Fibroblast of the aortic adventitia (primary cell): ENCODE results near the gene FBXO11. TPM values are rescaled to one million over a fixed set of nuclear protein-coding genes. Genes with fewer than 3 reads are reported as not detected.

Experiments used
- DNase-seq: peaks from one replicate; pipeline ENCODE4 v3.0.0-alpha.2; 2010; ENCODE audit warnings: low read depth
- H3K4me3 ChIP-seq: 2 replicates; pipeline ENCODE4 v1.5.1; 2011; ENCODE audit warnings: low read depth, mild to moderate bottlenecking, control low read depth, low read length, moderate library complexity
- CTCF ChIP-seq: IDR thresholded peaks from 2 replicates; pipeline ENCODE4 v1.5.1; 2011; ENCODE audit warnings: mild to moderate bottlenecking, low read length, control low read depth, inconsistent platforms; ENCODE audit not compliant: insufficient read depth
- total RNA-seq: library from RNA; depleted of rRNA; stranded (reverse); fragments of >200 nt; gene quantifications from 2 replicates; pipeline ENCODE4 v1.2.3, GENCODE V29; 2012; ENCODE audit warnings: low replicate concordance

FBXO11 gene
- total RNA-seq, 1 donor, result 50.7 TPM

- no peak overlapping the region for H3K4me3 ChIP-seq
- no peak for DNase-seq
- TF ChIP-seq CTCF, result no peak
These were observed 128.9 kb downstream of the FBXO11 start for GRCh38 chr2:47777277-47777937.

GRCh38 chr2:47774567-47774966, 131.7 kb downstream of the FBXO11 start:
- no peak overlapping the region for H3K4me3 ChIP-seq
- no peak for TF ChIP-seq CTCF
- DNase-seq, result no peak

GRCh38 chr2:47772343-47772742, 134.0 kb downstream of the FBXO11 start:
- DNase-seq, result no peak
- no peak for TF ChIP-seq CTCF
- no peak overlapping the region for H3K4me3 ChIP-seq

GRCh38 chr2:47771211-47771610, 135.1 kb downstream of the FBXO11 start:
- peak; percentile 96 for DNase-seq
- no peak for TF ChIP-seq CTCF
- no peak overlapping the region for H3K4me3 ChIP-seq

- no peak for DNase-seq
- TF ChIP-seq CTCF, result no peak
- H3K4me3 ChIP-seq, result no peak overlapping the region
These were observed 137.0 kb downstream of the FBXO11 start for GRCh38 chr2:47769318-47769717.

- peak; percentile 56 for DNase-seq
- peak; percentile 98 for TF ChIP-seq CTCF
- peak overlapping the region; percentile 18 for H3K4me3 ChIP-seq
These were observed 138.3 kb downstream of the FBXO11 start for GRCh38 chr2:47767880-47768609.
